Activated CD4-positive, alpha-beta memory T cell treated with anti-CD3 and anti-CD28 coated beads for 36 hours (primary cell): ENCODE data around the gene CLCN4. TPM values are rescaled to one million over a fixed set of nuclear protein-coding genes. Genes with fewer than 3 reads are reported as not detected.

Source experiments
- CTCF ChIA-PET: fragments of 350-600 bp; sonication (Branson Sonifier 250); formaldehyde crosslinking; loops from one replicate; lab custom pipeline; 2021; ENCODE audit warnings: antibody characterized with exemption, inconsistent platforms; lab: Charles Lee
- POLR2A ChIA-PET: fragments of 350-600 bp; sonication (Branson Sonifier 250); formaldehyde crosslinking; loops from one replicate; lab custom pipeline; 2021; ENCODE audit warnings: antibody characterized with exemption; lab: Charles Lee
- DNase-seq: peaks from one replicate; pipeline ENCODE4 v3.0.0-alpha.2; 2020
- H3K27ac Mint-ChIP-seq: one replicate; pipeline ENCODE4 v1.8.0; 2021; ENCODE audit warnings: mixed read lengths
- H3K27me3 Mint-ChIP-seq: one replicate; pipeline ENCODE4 v1.8.0; 2021; ENCODE audit warnings: mixed read lengths
- H3K36me3 Mint-ChIP-seq: one replicate; pipeline ENCODE4 v1.8.0; 2021; ENCODE audit warnings: mixed read lengths
- H3K4me1 Mint-ChIP-seq: one replicate; pipeline ENCODE4 v1.8.0; 2021; ENCODE audit warnings: low read depth, mixed read lengths
- H3K4me3 Mint-ChIP-seq: one replicate; pipeline ENCODE4 v1.8.0; 2021; ENCODE audit warnings: mild to moderate bottlenecking, mixed read lengths
- H3K9me3 Mint-ChIP-seq: one replicate; pipeline ENCODE4 v1.8.0; 2021; ENCODE audit warnings: mixed read lengths
- intact Hi-C: fragments of 100-400 bp; cut with micrococcal nuclease; formaldehyde crosslinking; loops from one replicate; pipeline ENCODE4 v1.15.1; 2023
- total RNA-seq, 2 experiments: library from RNA; stranded (reverse); gene quantifications; one replicate each; pipeline ENCODE4 v1.2.3, GENCODE V29; 2021

CLCN4 gene
- total RNA-seq, 2 experiments from 2014 or later = not detected

DNA sequence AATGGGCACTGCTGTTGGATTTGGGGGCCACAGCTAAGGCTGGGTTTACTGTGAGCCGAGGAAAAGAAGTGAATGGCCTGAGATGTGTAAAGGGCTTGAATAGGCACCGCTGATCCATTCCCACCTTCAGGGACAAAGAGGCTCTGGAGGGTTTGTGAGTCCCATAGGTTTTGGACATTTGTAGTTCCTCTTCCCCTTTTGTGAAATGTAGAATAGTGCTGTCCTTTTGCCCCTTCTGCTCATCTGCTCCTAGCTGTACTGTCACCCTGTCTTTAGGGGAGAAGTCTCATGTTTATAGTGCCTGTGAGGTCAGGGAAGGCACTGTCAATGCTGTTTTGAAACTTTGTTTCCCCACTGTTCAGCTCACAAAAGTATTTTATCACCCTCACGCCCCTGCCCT is 26.4 kb upstream of the CLCN4 start:
- ChIA-PET POLR2A (no interaction called here), CTCF (no interaction called here)
- Mint-ChIP-seq H3K4me3 (no peak overlapping the region), H3K9me3 (no peaks in the 10 kb centered on the region), H3K27ac (no peak overlapping the region), H3K36me3 (no peaks in the 10 kb centered on the region), H3K4me1 (no peaks in the 10 kb centered on the region), H3K27me3 (no peaks in the 10 kb centered on the region)
- no peak for DNase-seq
- intact Hi-C loops = no loop called here

DNA sequence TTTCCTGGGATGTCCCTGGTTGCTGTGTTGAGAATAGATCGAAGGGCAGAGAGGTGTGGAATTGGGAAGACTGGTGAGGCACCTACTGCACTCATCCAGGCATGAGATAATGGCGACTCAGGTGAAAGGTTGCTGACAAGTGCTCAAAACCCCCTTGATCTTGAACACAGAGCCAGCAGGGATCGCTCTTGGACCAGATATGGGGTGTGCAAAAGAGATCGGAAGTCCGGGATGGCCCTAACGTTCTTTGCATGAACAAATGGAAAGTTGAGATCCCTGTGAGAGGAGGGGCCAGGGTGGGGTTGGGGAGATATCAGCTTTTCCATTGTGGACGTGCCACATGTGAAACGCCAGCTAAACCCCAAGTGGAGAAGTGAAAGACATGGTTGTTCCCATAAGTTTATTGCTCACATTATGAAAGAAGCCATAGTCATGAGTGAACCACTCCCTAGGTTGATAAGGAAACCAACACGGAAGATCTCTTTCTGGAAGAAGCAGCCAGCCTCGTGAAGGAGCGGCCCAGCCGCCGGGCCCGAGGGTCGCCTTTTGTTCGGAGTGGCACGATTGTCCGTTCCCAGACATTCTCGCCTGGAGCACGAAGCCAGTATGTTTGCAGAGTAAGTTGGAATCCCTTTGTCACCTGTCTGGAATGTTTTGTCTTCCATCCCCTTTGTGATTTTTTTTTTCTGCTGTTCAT is 22.6 kb upstream of the CLCN4 start:
- DNase-seq = no peak
- H3K4me3 Mint-ChIP-seq = no peak overlapping the region
- H3K27me3 Mint-ChIP-seq = no peaks in the 10 kb centered on the region
- ChIA-PET CTCF (interaction anchor here (0.8 kb wide), 1 partner anchor 14 kb away, joined by 5 read pairs; no protein-coding TSS in a partner anchor), POLR2A (no interaction called here)
- H3K4me1 Mint-ChIP-seq = no peaks in the 10 kb centered on the region
- peaks cover 1% of the 10 kb centered on the region for H3K36me3 Mint-ChIP-seq
- H3K9me3 Mint-ChIP-seq = no peaks in the 10 kb centered on the region
- H3K27ac Mint-ChIP-seq = no peak overlapping the region
- intact Hi-C loops = no loop called here

GRCh38 chrX:10134921-10135320 is 21.9 kb upstream of the CLCN4 start:
- no peak overlapping the region for H3K4me3 Mint-ChIP-seq
- ChIA-PET POLR2A (no interaction called here), CTCF (no interaction called here)
- peaks cover 1% of the 10 kb centered on the region for H3K36me3 Mint-ChIP-seq
- intact Hi-C loops = no loop called here
- no peak overlapping the region for H3K27ac Mint-ChIP-seq
- H3K27me3 Mint-ChIP-seq = no peaks in the 10 kb centered on the region
- H3K4me1 Mint-ChIP-seq = no peaks in the 10 kb centered on the region
- DNase-seq = no peak
- no peaks in the 10 kb centered on the region for H3K9me3 Mint-ChIP-seq

- H3K9me3 Mint-ChIP-seq = no peaks in the 10 kb centered on the region
- POLR2A ChIA-PET = no interaction called here
- no peak overlapping the region for H3K27ac Mint-ChIP-seq
- no peaks in the 10 kb centered on the region for H3K27me3 Mint-ChIP-seq
- H3K4me1 Mint-ChIP-seq = no peaks in the 10 kb centered on the region
- no peak for DNase-seq
- no peak overlapping the region for H3K4me3 Mint-ChIP-seq
- peaks cover 1% of the 10 kb centered on the region for H3K36me3 Mint-ChIP-seq
- intact Hi-C loops = no loop called here
- CTCF ChIA-PET = no interaction called here
Observed at GRCh38 chrX:10135561-10136399, 21.0 kb upstream of the CLCN4 start.

DNA sequence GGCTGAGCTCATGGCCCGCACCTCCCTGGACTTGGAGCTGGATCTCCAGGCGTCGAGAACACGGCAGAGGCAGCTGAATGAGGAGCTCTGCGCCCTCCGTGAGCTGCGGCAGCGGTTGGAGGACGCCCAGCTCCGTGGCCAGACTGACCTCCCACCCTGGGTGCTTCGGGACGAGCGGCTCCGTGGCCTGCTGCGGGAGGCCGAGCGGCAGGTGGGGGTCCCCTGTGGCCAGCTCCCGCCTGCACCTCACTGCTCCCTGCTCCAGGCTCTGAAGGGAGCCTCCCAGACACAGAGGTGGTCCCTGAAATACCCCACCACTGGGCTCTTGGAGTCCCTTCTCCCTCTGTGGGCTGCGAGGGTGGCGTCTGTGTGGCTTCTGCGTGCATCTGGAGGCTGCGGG is 18.0 kb upstream of the CLCN4 start:
- no peak for DNase-seq
- CTCF ChIA-PET = no interaction called here
- Mint-ChIP-seq H3K36me3 (peaks cover 1% of the 10 kb centered on the region), H3K4me3 (no peak overlapping the region), H3K27ac (no peak overlapping the region), H3K4me1 (no peaks in the 10 kb centered on the region), H3K27me3 (no peaks in the 10 kb centered on the region), H3K9me3 (no peaks in the 10 kb centered on the region)
- intact Hi-C loops = no loop called here
- POLR2A ChIA-PET = no interaction called here

DNA sequence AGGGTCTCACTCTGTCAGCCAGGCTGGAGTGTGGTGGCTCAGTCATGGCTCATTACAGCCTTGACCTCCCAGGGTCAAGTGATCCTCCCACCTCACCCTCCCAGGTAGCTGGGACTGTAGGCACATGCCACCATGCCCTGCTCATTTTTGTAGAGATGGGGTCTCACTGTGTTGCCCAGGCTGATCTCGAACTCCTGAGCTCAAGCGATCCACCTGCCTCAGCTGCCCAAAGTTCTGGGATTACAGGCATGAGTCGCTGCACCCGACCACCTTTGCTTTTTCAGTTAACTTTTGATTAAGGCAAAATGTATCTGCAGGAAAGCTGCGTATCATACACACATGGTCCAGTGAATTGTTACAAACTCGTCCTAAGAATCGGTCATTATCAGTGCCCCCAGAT is 16.5 kb upstream of the CLCN4 start:
- intact Hi-C loops = no loop called here
- POLR2A ChIA-PET = no interaction called here
- Mint-ChIP-seq H3K4me1 (no peaks in the 10 kb centered on the region), H3K27me3 (no peaks in the 10 kb centered on the region), H3K36me3 (peaks cover 1% of the 10 kb centered on the region), H3K4me3 (no peak overlapping the region), H3K27ac (no peak overlapping the region), H3K9me3 (no peaks in the 10 kb centered on the region)
- CTCF ChIA-PET = no interaction called here
- DNase-seq = no peak

GRCh38 chrX:10142041-10142599 is 14.7 kb upstream of the CLCN4 start:
- no peak overlapping the region for H3K4me3 Mint-ChIP-seq
- peaks cover 4% of the 10 kb centered on the region for H3K36me3 Mint-ChIP-seq
- no peaks in the 10 kb centered on the region for H3K27me3 Mint-ChIP-seq
- H3K9me3 Mint-ChIP-seq = no peaks in the 10 kb centered on the region
- intact Hi-C loops = no loop called here
- DNase-seq = no peak
- H3K4me1 Mint-ChIP-seq = no peaks in the 10 kb centered on the region
- ChIA-PET POLR2A (no interaction called here), CTCF (no interaction called here)
- no peak overlapping the region for H3K27ac Mint-ChIP-seq

DNA sequence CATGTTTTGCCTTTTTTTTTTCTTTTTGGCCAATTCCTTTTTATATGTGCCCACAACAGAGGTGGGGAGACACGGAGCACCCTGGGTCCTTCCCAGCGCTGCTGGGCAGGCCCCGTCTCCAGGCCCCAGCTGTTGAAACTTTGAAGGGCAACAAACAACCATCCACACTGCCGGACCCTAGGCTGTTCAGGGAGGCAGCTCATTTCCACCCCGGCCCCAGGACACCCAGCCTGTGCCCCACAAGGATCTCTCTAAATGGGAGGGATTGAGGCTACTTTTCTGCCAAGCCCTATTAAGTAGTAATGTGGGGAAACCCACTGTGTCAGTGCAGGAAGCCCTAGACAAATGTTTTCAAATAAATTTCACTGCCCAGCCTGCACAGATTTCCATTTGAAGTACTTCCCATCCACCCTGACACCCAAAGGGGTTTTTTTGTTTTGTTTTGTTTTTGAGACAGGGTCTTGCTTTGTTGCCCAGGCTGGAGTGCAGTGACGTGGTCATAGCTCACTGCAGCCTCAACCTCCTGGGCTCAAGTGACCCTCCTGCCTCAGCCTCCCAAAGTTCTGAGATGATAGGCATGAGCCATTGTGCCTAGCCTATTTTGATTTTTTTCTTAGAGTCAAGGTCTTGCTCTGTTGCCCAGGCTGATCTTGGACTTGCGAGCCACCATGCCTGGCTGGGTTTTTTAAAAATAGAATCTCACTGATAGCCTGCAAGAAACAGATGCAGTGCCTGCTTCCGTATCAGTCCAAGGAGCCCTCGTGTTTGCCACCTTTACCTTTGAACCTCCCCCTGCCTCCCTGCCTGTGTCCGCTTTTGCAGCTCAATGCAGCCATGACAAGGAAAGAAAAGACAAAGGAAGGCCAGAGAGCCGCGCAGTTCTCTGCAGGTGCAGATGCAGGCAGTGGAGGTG is 13.4 kb upstream of the CLCN4 start:
- Mint-ChIP-seq H3K9me3 (no peaks in the 10 kb centered on the region), H3K27ac (no peak overlapping the region), H3K36me3 (peaks cover 4% of the 10 kb centered on the region), H3K4me3 (no peak overlapping the region), H3K27me3 (no peaks in the 10 kb centered on the region), H3K4me1 (no peaks in the 10 kb centered on the region)
- no peak for DNase-seq
- ChIA-PET POLR2A (no interaction called here), CTCF (no interaction called here)
- intact Hi-C loops = no loop called here

DNA sequence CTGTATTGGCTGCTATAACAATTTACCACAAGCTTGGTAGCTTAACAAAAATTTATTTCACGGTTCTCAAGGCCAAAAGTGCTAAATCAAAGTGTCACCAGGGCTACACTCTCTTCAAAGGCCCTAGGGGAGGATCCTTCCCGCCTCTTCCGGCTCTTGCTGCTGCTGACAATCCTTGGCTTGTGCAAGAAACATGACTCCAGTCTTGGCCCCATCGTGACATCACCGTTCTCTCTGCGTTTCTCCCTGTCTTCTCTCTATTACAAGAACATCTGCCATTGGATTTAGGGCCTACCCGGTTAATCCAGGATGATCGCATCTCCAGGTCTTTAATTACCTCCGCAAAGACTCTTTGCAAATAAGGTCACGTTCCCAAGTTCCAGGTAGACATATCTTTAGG is 10.4 kb upstream of the CLCN4 start:
- Mint-ChIP-seq H3K36me3 (peaks cover 3% of the 10 kb centered on the region), H3K9me3 (no peaks in the 10 kb centered on the region), H3K4me1 (no peaks in the 10 kb centered on the region), H3K27ac (no peak overlapping the region), H3K27me3 (no peaks in the 10 kb centered on the region), H3K4me3 (no peak overlapping the region)
- intact Hi-C loops = no loop called here
- no peak for DNase-seq
- POLR2A ChIA-PET = no interaction called here
- CTCF ChIA-PET = no interaction called here

DNA sequence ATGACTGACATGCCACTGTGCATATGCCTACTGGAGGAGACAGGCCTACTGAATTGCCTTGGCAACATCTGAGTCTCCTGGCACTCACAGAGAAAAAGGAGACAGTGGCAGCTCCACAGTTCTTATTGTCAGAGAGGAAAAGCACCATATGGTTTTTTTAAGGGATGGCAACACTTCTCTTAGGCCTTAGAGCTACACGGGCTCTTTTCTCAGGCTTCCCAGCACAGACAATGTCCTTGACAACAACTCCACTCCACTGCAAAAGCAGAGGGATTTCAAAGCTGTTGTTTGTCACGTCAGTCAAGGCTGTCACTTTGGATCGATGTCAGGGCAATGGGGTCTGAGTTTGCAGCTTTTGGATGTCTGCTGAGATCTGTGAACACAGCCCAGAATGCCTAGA is 4.7 kb upstream of the CLCN4 start:
- ChIA-PET POLR2A (no interaction called here), CTCF (no interaction called here)
- no peak overlapping the region for H3K4me3 Mint-ChIP-seq
- no peak for DNase-seq
- H3K36me3 Mint-ChIP-seq = no peaks in the 10 kb centered on the region
- H3K27me3 Mint-ChIP-seq = peaks cover 8% of the 10 kb centered on the region
- H3K27ac Mint-ChIP-seq = no peak overlapping the region
- intact Hi-C loops = no loop called here
- H3K4me1 Mint-ChIP-seq = peaks cover 2% of the 10 kb centered on the region
- no peaks in the 10 kb centered on the region for H3K9me3 Mint-ChIP-seq

DNA sequence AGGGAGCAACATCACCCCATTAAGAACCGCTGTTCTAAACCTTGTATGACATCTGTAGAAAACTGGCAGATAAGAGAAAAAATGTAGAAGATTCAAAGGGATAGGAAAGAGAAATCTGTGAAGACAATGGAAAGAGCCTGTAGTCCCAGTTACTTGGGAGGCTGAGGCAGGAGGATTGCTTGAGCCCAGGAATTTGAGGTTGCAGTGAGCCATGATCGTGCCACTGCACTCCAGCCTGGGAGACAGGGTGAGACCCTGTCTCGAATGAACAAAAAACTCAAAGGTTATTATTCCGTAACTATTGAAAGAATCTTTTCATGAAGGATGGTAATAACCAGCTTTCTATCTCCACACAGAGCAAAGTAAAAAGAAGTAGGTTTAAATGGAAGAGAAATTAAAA is 1.6 kb upstream of the CLCN4 start:
- ChIA-PET POLR2A (interaction anchor here (0.7 kb wide), 1 partner anchor 889 kb away, joined by 4 read pairs; no protein-coding TSS in a partner anchor), CTCF (no interaction called here)
- no peak for DNase-seq
- intact Hi-C loops = no loop called here
- Mint-ChIP-seq H3K4me1 (peaks cover 10% of the 10 kb centered on the region), H3K36me3 (no peaks in the 10 kb centered on the region), H3K27me3 (peaks cover 17% of the 10 kb centered on the region), H3K4me3 (no peak overlapping the region), H3K27ac (no peak overlapping the region), H3K9me3 (no peaks in the 10 kb centered on the region)

- Mint-ChIP-seq H3K27ac (no peak overlapping the region), H3K4me1 (peaks cover 10% of the 10 kb centered on the region), H3K9me3 (no peaks in the 10 kb centered on the region), H3K27me3 (peaks cover 29% of the 10 kb centered on the region), H3K36me3 (no peaks in the 10 kb centered on the region), H3K4me3 (no peak overlapping the region)
- intact Hi-C loops = no loop called here
- ChIA-PET POLR2A (no interaction called here), CTCF (no interaction called here)
- no peak for DNase-seq
Observed at GRCh38 chrX:10157032-10157341, 212 bp downstream of the CLCN4 start.
